Muscle of leg (tissue), 11 donors: ENCODE measurements around the gene SETD1A. TPM values are rescaled to one million over a fixed set of nuclear protein-coding genes. Genes with fewer than 3 reads are reported as not detected.

Experiments
- DNase-seq: peaks from one replicate; pipeline ENCODE4 v3.0.0; 2013
- H3K27ac ChIP-seq: one replicate; pipeline ENCODE4 v1.5.1; 2013; ENCODE audit warnings: mild to moderate bottlenecking, low read length, control low read depth
- H3K27me3 ChIP-seq: one replicate; pipeline ENCODE4 v1.6.1; 2013; ENCODE audit warnings: low read length; ENCODE audit not compliant: control insufficient read depth, insufficient read depth
- H3K36me3 ChIP-seq: one replicate; pipeline ENCODE4 v1.6.1; 2013; ENCODE audit warnings: low read length; ENCODE audit not compliant: control insufficient read depth, insufficient read depth
- H3K4me1 ChIP-seq: one replicate; pipeline ENCODE4 v1.6.1; 2013; ENCODE audit warnings: low read length; ENCODE audit not compliant: control insufficient read depth, insufficient read depth
- H3K4me3 ChIP-seq: one replicate; pipeline ENCODE4 v1.5.1; 2013; ENCODE audit warnings: low read length, control low read depth
- H3K9me3 ChIP-seq: replicated peaks from 2 replicates; pipeline ENCODE4 v1.6.1; 2013; ENCODE audit warnings: low read depth, low read length; ENCODE audit not compliant: control insufficient read depth
- WGBS: methylation state at CpG from one replicate; pipeline ENCODE4 v1.1.5; 2013; ENCODE audit warnings: missing lambda C conversion rate; ENCODE audit not compliant: insufficient coverage; 5-methylcytosine and 5-hydroxymethylcytosine counted together
- polyA plus RNA-seq, 8 donors: library from polyadenylated mRNA; unstranded; fragments of 120-200 nt; gene quantifications; one replicate each; pipeline versions ENCODE4 v1.2.1 to v1.2.3, GENCODE V29; 2013; ENCODE audit warnings: inconsistent platforms in 1 of 8, low replicate concordance in 1 of 8; ENCODE audit not compliant: insufficient read length in 8 of 8, insufficient read depth in 1 of 8
- total RNA-seq: library from RNA; stranded (reverse); fragments of 120-200 nt; gene quantifications from one replicate; pipeline ENCODE4 v1.2.4, GENCODE V29; 2013

The SETD1A gene
- total and polyA plus RNA-seq, 9 donors = 2.7 to 16.5 (median 12.8) TPM

DNA sequence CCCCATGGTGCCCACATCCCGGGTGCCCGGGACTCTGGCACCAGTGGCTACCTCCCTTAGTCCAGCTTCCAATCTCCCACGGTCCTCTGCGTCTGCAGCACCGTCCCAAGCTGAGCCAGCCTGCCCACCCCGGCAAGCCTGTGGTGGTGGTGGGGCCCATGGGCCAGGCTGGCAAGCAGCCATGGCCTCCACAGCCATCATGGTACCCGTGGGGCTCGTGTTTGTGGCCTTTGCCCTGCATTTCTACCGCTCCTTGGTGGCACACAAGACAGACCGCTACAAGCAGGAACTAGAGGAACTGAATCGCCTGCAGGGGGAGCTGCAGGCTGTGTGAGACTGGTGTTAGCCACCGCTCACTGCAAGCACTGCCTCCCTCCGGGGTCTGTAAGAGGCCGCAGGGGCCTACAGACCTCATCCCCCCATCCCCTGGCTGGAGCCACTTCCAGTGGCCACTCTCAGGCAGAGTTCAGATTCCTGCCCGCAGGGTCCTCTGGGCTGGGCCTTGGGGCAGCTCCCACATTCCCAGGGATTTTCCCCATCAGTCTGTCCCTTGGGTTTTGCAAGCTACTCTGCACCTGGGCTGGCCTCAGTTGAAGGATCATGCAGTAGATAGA lies 3.9 kb upstream of the SETD1A start:
- Histone ChIP-seq H3K27me3 (no peaks in the 10 kb centered on the region), H3K4me1 (peaks cover 46% of the 10 kb centered on the region), H3K27ac (peak overlapping the region; percentile 54), H3K4me3 (no peak overlapping the region), H3K9me3 (no peaks in the 10 kb centered on the region), H3K36me3 (peaks cover 8% of the 10 kb centered on the region)
- DNase-seq = peak; percentile 84
- 21% methylated on average over 12 of the region's 15 CpGs for WGBS

DNA sequence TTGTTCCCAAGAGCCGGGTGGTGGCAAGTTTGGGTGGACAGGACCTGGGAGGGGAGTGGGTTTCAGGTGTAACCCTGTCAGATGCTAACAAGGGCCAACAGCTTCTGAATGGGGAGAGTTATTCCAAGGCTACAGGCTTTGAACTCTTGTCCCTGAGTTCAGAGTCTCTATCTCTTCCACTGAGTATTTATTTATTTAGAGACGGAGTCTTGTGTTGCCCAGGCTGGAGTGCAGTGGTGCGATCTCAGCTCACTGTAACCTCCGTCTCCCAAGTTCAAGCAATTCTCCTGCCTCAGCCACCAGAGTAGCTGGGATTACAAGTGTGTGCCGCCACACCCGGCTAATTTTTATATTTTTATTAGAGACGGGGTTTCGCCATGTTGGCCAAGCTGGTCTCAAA lies 2.6 kb upstream of the SETD1A start:
- peaks cover 42% of the 10 kb centered on the region for H3K4me1 ChIP-seq
- no peak for DNase-seq
- H3K27me3 ChIP-seq = no peaks in the 10 kb centered on the region
- no peak overlapping the region for H3K27ac ChIP-seq
- H3K9me3 ChIP-seq = no peaks in the 10 kb centered on the region
- H3K36me3 ChIP-seq = peaks cover 18% of the 10 kb centered on the region
- WGBS = 94% methylated on average over 4 of the region's 8 CpGs
- H3K4me3 ChIP-seq = no peak overlapping the region

DNA sequence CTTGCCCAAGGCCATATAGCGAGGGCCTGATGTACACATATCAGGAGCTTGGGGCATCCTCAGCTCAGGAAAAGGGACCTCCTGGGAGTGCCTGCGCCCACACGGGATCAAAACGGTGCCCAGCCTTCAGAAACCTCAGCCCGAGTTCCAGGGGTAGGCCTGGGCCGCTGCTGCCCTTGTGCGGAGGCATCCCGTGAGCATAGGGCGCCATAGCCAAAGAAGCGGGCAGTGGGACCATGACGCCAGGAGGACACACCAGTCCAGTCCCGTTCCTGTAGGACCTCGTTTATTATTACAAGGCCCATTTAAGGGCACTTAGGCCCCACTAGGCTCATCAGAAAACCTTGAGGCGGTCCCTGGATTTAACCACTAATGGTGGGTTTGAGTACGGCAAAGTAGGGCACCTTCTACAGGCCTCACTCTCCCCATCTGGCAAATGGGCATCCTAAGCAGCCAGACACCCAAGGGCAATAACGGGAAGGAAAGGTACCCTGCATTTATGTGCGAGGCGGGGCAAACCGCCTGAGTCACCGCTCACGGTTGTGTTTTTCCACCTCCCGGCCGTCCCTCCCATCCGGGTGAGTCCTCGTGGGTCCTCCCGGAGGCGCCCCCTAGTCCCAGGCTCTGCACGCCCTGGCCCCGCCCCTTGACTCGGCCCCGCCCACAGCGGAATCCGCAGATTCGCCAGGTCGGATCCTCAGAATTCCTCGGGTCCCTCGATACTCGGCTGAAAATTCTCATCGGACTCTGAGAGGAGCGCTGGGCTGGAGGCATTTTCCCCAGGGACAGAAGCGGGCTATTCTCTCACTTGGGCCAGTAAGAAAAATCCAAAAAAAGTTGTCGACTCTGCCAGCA lies 726 bp upstream of the SETD1A start:
- Histone ChIP-seq H3K4me3 (peak overlapping the region; percentile 92), H3K4me1 (peaks cover 26% of the 10 kb centered on the region), H3K27me3 (no peaks in the 10 kb centered on the region), H3K36me3 (peaks cover 33% of the 10 kb centered on the region), H3K27ac (peak overlapping the region; percentile 100), H3K9me3 (no peaks in the 10 kb centered on the region)
- WGBS = 24% methylated on average over 40 of the region's 42 CpGs
- peak; percentile 88 for DNase-seq

DNA sequence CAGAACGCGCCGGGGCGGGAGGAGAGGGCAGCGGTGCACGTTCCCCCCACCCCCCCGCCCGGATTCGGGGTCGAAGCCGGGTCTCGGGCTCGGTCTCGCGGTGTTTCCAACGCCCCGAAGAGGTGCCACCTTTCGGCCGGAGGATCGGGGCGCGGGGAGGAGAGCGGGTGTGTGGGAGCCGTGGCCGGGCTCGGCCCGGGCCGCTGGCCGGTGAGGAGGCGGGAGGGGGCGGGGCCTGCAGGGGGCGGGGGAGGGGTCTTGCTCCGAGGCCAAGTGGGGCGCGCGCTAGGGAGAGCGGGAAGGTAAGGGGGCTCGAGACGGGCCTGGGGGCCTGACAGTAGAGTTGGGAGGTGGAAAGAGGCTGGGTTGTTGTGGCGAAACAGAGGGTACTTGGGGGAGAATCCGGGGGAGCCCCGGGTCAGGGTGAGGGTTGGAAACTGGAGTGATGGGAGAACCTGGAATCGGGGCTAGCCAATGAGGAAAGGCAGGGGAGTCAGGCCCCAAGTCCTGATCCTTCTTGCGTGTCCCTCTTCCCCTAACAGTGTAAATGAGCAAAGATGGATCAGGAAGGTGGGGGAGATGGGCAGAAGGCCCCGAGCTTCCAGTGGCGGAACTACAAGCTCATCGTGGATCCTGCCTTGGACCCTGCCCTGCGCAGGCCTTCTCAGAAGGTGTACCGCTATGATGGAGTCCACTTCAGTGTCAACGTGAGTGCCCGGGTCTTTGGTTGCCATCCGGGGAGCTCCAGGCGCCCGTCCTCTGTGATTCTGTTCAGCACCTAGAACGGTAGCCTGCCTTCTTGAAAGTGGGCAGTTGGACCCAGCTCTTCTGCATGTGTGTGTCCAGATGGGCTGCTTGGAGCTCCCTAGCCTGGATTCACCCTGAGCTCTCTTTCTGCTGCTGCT lies 873 bp downstream of the SETD1A start:
- Histone ChIP-seq H3K27me3 (no peaks in the 10 kb centered on the region), H3K4me1 (peaks cover 21% of the 10 kb centered on the region), H3K36me3 (peaks cover 49% of the 10 kb centered on the region), H3K4me3 (peak overlapping the region; percentile 62), H3K9me3 (no peaks in the 10 kb centered on the region), H3K27ac (peak overlapping the region; percentile 79)
- WGBS = 20% methylated on average over 27 of the region's 55 CpGs
- DNase-seq = peak; percentile 73

DNA sequence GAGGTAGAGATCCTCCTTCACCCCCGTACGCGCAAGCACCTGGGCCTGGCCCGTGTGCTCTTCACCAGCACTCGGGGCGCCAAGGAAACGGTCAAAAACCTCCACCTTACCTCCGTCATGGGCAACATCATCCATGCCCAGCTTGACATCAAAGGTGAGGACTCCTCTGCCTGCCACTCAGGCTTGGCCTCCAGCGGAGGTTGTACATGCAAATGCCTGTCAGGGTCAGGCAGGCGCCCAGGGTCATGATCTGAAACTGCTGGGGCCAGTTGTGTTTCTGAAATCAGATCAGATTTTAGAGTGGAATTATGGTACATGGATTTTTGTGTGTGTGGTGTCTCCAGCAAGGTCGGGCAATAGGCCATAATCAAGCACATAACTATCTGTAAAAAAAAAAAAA lies 3.8 kb downstream of the SETD1A start:
- Histone ChIP-seq H3K36me3 (peaks cover 71% of the 10 kb centered on the region), H3K4me1 (peaks cover 12% of the 10 kb centered on the region), H3K4me3 (no peak overlapping the region), H3K9me3 (no peaks in the 10 kb centered on the region), H3K27me3 (no peaks in the 10 kb centered on the region), H3K27ac (no peak overlapping the region)
- no peak for DNase-seq
- 83% methylated on average over 9 of the region's 11 CpGs for WGBS

DNA sequence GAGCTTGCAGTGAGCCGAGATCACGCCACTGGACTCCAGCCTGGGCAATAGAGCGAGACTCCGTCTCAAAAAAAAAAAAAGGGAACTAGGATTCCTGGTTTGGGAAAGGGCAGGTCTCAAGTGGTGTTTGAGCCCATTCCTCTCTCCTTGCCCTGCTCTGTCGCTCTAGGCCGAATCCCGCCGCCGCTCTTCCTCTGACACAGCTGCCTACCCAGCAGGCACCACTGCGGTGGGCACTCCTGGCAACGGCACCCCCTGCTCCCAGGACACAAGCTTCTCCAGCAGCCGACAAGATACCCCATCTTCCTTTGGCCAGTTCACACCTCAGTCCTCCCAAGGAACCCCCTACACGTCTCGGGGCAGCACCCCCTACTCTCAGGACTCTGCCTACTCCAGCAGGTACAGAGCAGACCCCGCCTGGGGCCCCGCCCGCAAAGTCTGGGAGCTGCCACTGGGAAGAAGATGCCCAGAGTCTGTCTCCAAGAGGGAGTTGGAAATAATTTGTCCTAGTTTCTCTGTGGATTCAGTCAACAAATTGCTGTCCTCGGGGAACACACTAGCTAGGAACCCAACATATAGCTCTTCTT lies 6.5 kb downstream of the SETD1A start:
- no peak for DNase-seq
- H3K4me1 ChIP-seq = peaks cover 2% of the 10 kb centered on the region
- H3K9me3 ChIP-seq = no peaks in the 10 kb centered on the region
- H3K36me3 ChIP-seq = peaks cover 87% of the 10 kb centered on the region
- no peak overlapping the region for H3K4me3 ChIP-seq
- 89% methylated on average over 16 of the region's 18 CpGs for WGBS
- H3K27me3 ChIP-seq = no peaks in the 10 kb centered on the region
- no peak overlapping the region for H3K27ac ChIP-seq

DNA sequence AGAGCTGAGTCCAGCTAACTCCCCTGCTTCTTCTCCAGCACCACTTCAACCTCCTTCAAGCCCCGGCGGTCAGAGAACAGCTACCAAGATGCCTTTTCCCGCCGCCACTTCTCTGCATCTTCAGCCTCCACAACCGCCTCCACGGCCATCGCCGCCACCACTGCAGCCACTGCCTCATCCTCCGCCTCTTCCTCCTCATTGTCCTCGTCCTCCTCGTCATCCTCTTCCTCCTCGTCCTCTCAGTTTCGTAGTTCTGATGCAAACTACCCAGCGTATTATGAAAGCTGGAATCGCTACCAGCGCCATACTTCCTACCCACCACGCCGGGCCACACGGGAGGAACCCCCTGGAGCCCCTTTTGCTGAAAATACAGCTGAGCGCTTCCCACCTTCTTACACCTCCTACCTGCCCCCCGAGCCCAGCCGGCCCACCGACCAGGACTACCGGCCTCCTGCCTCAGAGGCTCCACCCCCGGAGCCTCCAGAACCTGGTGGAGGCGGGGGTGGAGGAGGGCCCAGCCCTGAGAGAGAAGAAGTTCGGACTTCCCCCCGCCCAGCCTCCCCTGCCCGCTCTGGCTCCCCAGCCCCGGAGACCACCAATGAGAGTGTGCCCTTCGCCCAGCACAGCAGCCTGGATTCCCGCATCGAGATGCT lies 7.1 kb downstream of the SETD1A start:
- Histone ChIP-seq H3K27me3 (no peaks in the 10 kb centered on the region), H3K36me3 (peaks cover 89% of the 10 kb centered on the region), H3K27ac (no peak overlapping the region), H3K4me1 (no peaks in the 10 kb centered on the region), H3K9me3 (no peaks in the 10 kb centered on the region), H3K4me3 (no peak overlapping the region)
- 90% methylated on average over 29 of the region's 33 CpGs for WGBS
- DNase-seq = no peak

DNA sequence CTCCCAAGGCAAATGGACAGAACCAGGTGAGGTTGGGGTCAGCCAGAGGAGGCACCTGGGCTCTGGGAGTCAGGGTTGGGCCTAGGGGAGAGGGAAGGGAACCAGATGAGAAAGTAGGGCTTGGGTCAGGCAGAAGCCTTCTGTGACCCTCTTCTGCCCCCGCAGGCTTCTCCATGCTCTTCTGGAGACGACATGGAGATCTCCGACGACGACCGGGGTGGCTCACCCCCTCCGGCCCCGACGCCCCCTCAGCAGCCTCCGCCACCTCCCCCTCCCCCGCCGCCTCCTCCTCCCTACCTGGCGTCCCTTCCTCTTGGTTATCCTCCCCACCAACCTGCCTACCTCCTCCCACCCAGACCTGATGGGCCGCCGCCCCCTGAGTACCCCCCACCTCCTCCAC lies 7.9 kb downstream of the SETD1A start:
- no peak for DNase-seq
- Histone ChIP-seq H3K36me3 (peaks cover 84% of the 10 kb centered on the region), H3K9me3 (no peaks in the 10 kb centered on the region), H3K27ac (no peak overlapping the region), H3K27me3 (no peaks in the 10 kb centered on the region), H3K4me1 (no peaks in the 10 kb centered on the region), H3K4me3 (no peak overlapping the region)
- 78% methylated on average over 10 of the region's 15 CpGs for WGBS

DNA sequence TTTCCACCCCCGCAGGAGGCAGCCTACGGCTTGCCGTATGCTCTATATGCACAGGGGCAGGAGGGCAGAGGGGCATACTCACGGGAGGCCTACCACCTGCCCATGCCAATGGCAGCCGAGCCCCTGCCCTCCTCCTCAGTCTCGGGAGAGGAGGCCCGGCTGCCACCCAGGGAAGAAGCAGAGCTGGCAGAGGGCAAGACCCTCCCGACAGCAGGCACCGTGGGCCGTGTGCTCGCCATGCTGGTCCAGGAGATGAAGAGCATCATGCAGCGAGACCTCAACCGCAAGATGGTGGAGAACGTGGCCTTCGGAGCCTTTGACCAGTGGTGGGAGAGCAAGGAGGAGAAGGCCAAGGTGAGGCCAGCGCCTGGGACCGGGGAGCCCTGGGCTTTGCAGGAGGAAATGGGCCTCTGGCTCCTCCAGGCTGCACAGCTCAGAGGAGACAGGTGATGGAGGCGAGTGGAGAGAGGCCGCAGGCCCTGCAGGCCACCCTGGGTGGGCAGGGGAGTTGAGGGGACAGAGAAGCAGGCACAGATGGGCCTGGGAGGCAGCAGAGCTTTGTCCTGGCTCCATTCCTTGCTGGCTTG lies 8.6 kb downstream of the SETD1A start:
- Histone ChIP-seq H3K9me3 (no peaks in the 10 kb centered on the region), H3K27me3 (no peaks in the 10 kb centered on the region), H3K36me3 (peaks cover 84% of the 10 kb centered on the region), H3K4me3 (no peak overlapping the region), H3K4me1 (no peaks in the 10 kb centered on the region), H3K27ac (no peak overlapping the region)
- WGBS = 88% methylated on average over 19 of the region's 19 CpGs
- no peak for DNase-seq
